Panc1 (cell line): ENCODE results near the gene THADA. TPM values are rescaled to one million over a fixed set of nuclear protein-coding genes. Genes with fewer than 3 reads are reported as not detected.

Experiments used
- ATAC-seq: fragments of 200-7000 bp; cut with Tn5 transposase; 2 replicates; pipeline ENCODE4 v1.9.1; 2020; ENCODE audit warnings: mild to moderate bottlenecking, moderate library complexity
- BruUV-seq: library from RNA; stranded (reverse); fragments of 400-500 nt; replicated peaks from 2 replicates; lab custom pipeline; 2021; lab: Mats Ljungman, UMichigan
- CTCF ChIA-PET: fragments of 300-600 bp; sonication (Branson Sonifier 250); formaldehyde crosslinking; loops from one replicate; lab custom pipeline; 2022; ENCODE audit warnings: antibody characterized with exemption; lab: Charles Lee
- POLR2A ChIA-PET: fragments of 300-600 bp; sonication (Branson Sonifier 250); formaldehyde crosslinking; loops from one replicate; lab custom pipeline; 2022; ENCODE audit warnings: antibody characterized with exemption; lab: Charles Lee
- DNase-seq: peaks from one replicate; pipeline ENCODE4 v3.0.0-alpha.2; 2010; ENCODE audit warnings: low read depth, low spot score
- H3K27ac ChIP-seq: 2 replicates; pipeline ENCODE4 v1.5.1; 2011; ENCODE audit warnings: mild to moderate bottlenecking, low read length, inconsistent platforms
- H3K27me3 ChIP-seq: fragments of 200-500 bp; sonication (Bioruptor generic); 2 replicates; pipeline ENCODE4 v1.6.0; 2014; ENCODE audit warnings: low read length, inconsistent platforms; ENCODE audit not compliant: control insufficient read depth, insufficient read depth
- H3K36me3 ChIP-seq: fragments of 200-500 bp; sonication (Bioruptor generic); 2 replicates; pipeline ENCODE4 v1.5.1; 2014; ENCODE audit warnings: inconsistent platforms, mild to moderate bottlenecking, low read length, moderate library complexity; ENCODE audit not compliant: control insufficient read depth, insufficient read depth
- H3K4me1 ChIP-seq: 2 replicates; pipeline ENCODE4 v1.5.1; 2011; ENCODE audit warnings: inconsistent platforms, mild to moderate bottlenecking, low read length, moderate library complexity; ENCODE audit not compliant: control insufficient read depth, insufficient read depth
- H3K4me3 ChIP-seq, 2 experiments: 2 replicates each; pipeline ENCODE4 v1.5.1; 2011 to 2012; ENCODE audit warnings: low read depth in 2 of 2, low read length in 2 of 2, mild to moderate bottlenecking in 2 of 2, inconsistent platforms in 1 of 2, moderate library complexity in 1 of 2
- H3K9me3 ChIP-seq: fragments of 200-500 bp; sonication (Bioruptor generic); 2 replicates; pipeline ENCODE4 v1.5.1; 2014; ENCODE audit warnings: low read depth, mild to moderate bottlenecking, inconsistent platforms, low read length, moderate library complexity; ENCODE audit not compliant: control insufficient read depth, insufficient read depth
- CTCF ChIP-seq: fragments of 450-650 bp; IDR thresholded peaks from 2 replicates; pipeline ENCODE4 v1.5.1; 2017; ENCODE audit warnings: mild to moderate bottlenecking
- POLR2AphosphoS5 ChIP-seq: IDR thresholded peaks from 2 replicates; pipeline ENCODE4 v1.6.1; 2012; ENCODE audit warnings: mild to moderate bottlenecking, low read depth, low read length, moderate library complexity
- REST ChIP-seq, 2 experiments: IDR thresholded peaks; 2 replicates each; pipeline ENCODE4 v1.6.1; 2011 to 2012; ENCODE audit warnings: low read depth in 2 of 2, control low read depth in 1 of 2, low read length in 1 of 2, mild to moderate bottlenecking in 1 of 2, moderate library complexity in 1 of 2; ENCODE audit not compliant: insufficient read depth in 1 of 2
- SIN3A ChIP-seq: IDR thresholded peaks from 2 replicates; pipeline ENCODE4 v1.6.1; 2012; ENCODE audit warnings: low read depth, mild to moderate bottlenecking, low read length, moderate library complexity, borderline replicate concordance; ENCODE audit not compliant: insufficient read depth
- TCF7L2 ChIP-seq: IDR thresholded peaks from 2 replicates; pipeline ENCODE4 v1.6.1; 2011; ENCODE audit warnings: mild to moderate bottlenecking, low read depth, low read length, inconsistent platforms
- in situ Hi-C: cut with HindIII; loops from 2 replicates; pipeline ENCODE4 v1.10.0; 2016; ENCODE audit warnings: low sequenced_read_pairs, low pct_unique_long_range_greater_than_20kb
- intact Hi-C: fragments of 100-400 bp; cut with micrococcal nuclease; formaldehyde crosslinking; loops from one replicate; pipeline ENCODE4 v1.10.0; 2022; ENCODE audit not compliant: unreplicated experiment
- total RNA-seq: library from RNA; stranded (reverse); gene quantifications from one replicate; pipeline ENCODE4 v1.2.1, GENCODE V29; 2021; ENCODE audit not compliant: unreplicated experiment

The THADA gene
- total RNA-seq, 1 experiment from 2014 or later, result 37.2 TPM

- CTCF ChIA-PET, result no interaction called here
- Histone ChIP-seq H3K4me3 (no peak overlapping the region), H3K9me3 (no peaks in the 10 kb centered on the region), H3K27me3 (no peaks in the 10 kb centered on the region), H3K4me1 (no peaks in the 10 kb centered on the region), H3K36me3 (no peaks in the 10 kb centered on the region; the same call in 1 of the 2 replicates), H3K27ac (no peak overlapping the region)
- POLR2A ChIA-PET, result interaction anchor here (0.7 kb wide), 1 partner anchor 1501 kb away, joined by 3 read pairs; no protein-coding TSS in a partner anchor
- TF ChIP-seq CTCF, result no peak
- no peak for TF ChIP-seq TCF7L2
- no peak for TF ChIP-seq POLR2AphosphoS5
- TF ChIP-seq REST (IDR thresholded peaks at IDR 0.05; ENCODE audit: insufficient read depth in 1 of 2, low read depth in 2 of 2, low read length in 1 of 2), result no peak
- TF ChIP-seq SIN3A, result no peak
- in situ Hi-C loops (no loop called here), intact Hi-C loops (no loop called here)
- no peak for ATAC-seq
- no peak for DNase-seq
- no TSS peak for BruUV-seq
Measured at GRCh38 chr2:43415592-43415991, 180.2 kb downstream of the THADA start.

- POLR2A ChIA-PET, result no interaction called here
- H3K36me3 ChIP-seq, result no peaks in the 10 kb centered on the region; the same call in 1 of the 2 replicates
- no peaks in the 10 kb centered on the region for H3K4me1 ChIP-seq
- no peak for DNase-seq
- no peak overlapping the region for H3K27ac ChIP-seq
- no peak for ATAC-seq
- TF ChIP-seq REST (IDR thresholded peaks at IDR 0.05; ENCODE audit: insufficient read depth in 1 of 2, low read depth in 2 of 2, low read length in 1 of 2) (no peak), SIN3A (no peak), CTCF (no peak), POLR2AphosphoS5 (no peak), TCF7L2 (no peak)
- CTCF ChIA-PET, result no interaction called here
- intact Hi-C loops, result no loop called here
- no peaks in the 10 kb centered on the region for H3K27me3 ChIP-seq
- in situ Hi-C loops, result no loop called here
- no peak overlapping the region for H3K4me3 ChIP-seq
- BruUV-seq, result no TSS peak
- no peaks in the 10 kb centered on the region for H3K9me3 ChIP-seq
Measured at GRCh38 chr2:43414586-43415135, 181.2 kb downstream of the THADA start.
